HG03378 (cell line): ENCODE measurements around the gene TBC1D22A.

ENCODE experiments used
- ATAC-seq: cut with Tn5 transposase; IDR thresholded peaks from one replicate; pipeline ENCODE4 v1.9.1; 2021; ENCODE audit warnings: mild to moderate bottlenecking, moderate library complexity; ENCODE audit not compliant: unreplicated experiment

TBC1D22A gene

GRCh38 chr22:46965555-46966494 lies 203.4 kb downstream of the TBC1D22A start:
- no peak for ATAC-seq

GRCh38 chr22:46966495-46966845 lies 204.0 kb downstream of the TBC1D22A start:
- no peak for ATAC-seq

DNA sequence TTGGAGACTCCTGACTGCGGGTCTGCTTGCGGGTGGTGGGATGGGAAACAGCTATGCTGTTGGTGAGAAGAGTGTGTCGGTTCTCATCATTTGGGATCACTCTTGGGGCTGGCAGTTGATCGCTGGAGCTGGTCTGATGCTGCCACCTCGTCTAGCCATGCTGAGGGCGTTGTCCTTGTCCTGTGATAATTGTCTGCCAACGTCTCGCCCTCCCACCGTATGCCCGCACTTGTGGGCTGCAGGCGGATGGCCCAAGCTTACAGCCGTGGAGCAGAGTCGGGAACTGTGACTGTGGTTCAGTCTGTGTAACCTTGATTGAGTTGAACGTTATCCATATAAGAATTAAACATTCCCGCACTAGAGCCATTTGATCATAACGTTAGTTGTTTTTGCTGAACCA lies 204.4 kb downstream of the TBC1D22A start:
- ATAC-seq = no peak

- no peak for ATAC-seq
Measured at GRCh38 chr22:46967445-46968358, 205.3 kb downstream of the TBC1D22A start.

DNA sequence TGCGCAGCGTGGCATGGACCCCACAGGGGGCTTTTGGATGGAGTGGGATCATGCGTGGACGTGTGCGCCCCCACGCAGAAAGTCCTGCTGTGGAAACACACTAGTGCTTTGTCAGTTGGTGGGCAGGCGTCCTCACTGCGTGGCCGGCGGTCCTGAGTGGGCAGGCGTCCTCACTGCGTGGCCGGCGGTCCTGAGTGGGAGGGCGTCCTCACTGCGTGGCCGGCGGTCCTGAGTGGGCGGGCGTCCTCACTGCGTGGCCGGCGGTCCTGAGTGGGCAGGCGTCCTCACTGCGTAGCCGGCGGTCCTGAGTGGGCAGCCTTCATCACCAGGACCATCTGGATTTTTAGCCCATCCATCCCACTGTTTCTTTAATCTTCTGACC lies 205.9 kb downstream of the TBC1D22A start:
- ATAC-seq = no peak

DNA sequence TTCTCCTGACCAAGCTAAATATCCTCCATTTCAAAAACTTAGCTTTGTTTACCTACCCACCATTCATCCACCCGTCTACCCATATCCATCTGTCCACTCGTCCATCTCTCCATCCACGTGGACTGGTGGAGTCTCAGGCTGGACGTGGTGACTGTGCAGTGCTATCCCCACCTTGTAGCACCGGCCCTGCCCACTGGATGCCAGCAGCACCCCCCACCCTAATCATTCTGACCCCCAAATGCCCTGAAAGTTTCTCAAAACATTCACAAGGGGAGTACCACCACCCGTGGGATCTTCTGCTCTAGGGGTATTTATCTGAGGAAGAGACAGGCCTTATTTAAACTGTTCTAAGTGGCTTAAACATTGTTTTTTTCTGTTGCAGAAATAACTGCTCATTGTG lies 206.4 kb downstream of the TBC1D22A start:
- no peak for ATAC-seq

DNA sequence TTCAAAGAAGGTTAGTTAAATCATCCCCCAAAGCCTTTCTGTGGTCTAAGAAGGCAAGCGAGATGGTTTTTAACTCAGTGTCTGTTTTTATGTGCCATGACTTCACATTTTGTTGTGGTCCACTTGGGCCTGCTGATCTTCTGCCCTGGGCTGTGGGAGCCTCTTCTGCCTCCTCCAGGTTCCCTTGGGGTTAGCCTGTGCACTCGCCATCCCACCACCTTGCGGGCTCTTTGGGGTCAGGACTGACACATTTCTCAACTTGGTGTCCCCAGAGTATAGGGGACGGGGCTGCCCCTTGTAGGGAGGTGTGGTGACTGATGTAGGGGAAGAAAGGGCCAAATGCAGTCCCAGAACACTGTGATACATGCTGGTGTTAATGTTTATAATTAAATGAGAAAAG lies 207.0 kb downstream of the TBC1D22A start:
- peak; percentile 86 for ATAC-seq

DNA sequence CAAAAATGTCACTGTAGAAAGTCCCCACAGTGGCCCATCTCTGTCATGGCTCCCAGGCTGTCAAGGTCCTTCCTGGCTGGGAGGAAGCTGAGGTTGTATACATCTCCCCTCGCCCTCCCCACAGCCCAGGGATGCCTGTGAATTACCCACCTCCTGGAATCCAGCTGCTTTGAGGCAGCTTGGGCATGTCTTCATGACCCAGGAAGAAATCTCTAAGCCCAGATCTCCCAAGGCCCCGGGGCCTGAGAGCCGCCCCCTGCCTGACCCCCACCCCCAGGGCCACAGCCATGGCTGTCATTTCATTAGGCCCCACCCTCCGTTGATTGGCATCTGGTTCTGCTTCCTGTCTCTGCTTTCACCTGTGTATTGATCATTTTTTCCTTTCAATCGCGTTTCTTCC lies 207.5 kb downstream of the TBC1D22A start:
- peak; percentile 14 for ATAC-seq

GRCh38 chr22:46970411-46971098 lies 208.1 kb downstream of the TBC1D22A start:
- no peak for ATAC-seq

GRCh38 chr22:46971099-46971763 lies 208.8 kb downstream of the TBC1D22A start:
- no peak for ATAC-seq

GRCh38 chr22:46971764-46972125 lies 209.3 kb downstream of the TBC1D22A start:
- no peak for ATAC-seq

- ATAC-seq = no peak
Measured at GRCh38 chr22:46972256-46972655, 209.8 kb downstream of the TBC1D22A start.

- ATAC-seq = no peak
Measured at GRCh38 chr22:46972901-46973831, 210.7 kb downstream of the TBC1D22A start.

DNA sequence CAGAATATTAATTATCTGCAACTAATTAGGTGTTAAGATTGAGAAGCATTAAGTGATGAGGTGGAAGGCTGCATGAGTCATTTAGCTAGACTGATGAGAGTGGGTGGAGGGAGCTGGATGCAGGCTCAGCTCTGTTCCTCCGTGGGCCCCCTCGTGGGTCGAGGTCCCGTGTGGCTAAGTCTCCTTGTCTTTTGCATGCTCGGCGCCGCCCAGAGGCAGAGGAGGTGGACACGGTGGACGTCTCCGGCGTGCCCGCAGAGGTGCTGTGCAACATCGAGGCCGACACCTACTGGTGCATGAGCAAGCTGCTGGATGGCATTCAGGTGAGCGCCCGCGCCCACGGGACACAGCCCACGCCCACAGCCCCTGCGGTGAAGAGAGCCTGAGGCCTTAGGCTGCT lies 211.6 kb downstream of the TBC1D22A start:
- ATAC-seq = no peak

DNA sequence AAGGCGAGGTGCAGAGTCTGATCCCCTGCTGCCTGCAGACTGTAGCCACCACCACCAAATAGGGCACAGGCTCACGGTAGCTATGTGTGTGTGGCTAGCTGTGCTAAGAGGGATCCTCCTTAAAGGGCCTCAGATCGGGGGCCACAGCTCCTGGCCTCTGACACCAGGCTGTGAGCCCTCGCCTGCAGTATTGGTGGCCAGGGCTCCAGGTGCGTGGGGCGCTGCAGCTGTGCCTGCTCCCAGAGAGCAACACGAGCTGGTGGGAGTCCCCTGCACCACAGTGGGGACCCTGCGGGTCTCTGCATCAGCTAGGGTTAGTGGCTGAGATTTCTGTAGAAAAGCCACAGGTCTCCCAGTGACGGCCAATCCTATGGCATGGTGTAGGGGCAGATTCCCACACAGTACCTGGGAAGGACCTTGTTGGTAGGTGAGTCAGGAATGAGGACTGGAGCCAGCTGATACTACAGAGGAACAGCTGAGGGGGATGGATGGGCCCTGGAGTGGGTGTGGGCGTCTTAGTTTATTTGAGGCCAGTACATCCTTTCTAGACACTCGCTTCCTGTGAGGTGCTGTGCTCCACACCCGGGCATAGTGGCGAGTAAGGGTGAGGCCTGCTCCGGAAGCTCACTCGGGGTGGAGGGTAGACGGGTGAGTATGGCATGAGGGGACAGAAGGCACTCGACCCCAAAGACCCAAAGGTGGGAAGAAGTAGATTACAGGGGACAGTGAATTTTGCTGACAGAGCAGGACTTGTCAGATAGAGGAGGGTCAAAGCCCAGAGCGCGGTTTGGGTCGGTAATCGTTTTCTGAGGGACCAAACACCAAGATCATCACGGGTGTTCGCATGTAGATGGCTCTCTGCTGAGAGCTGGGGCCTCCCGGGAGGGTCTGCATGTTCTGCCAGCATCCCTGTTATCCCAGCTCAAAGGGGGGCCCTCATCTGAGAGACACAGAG lies 212.5 kb downstream of the TBC1D22A start:
- no peak for ATAC-seq

DNA sequence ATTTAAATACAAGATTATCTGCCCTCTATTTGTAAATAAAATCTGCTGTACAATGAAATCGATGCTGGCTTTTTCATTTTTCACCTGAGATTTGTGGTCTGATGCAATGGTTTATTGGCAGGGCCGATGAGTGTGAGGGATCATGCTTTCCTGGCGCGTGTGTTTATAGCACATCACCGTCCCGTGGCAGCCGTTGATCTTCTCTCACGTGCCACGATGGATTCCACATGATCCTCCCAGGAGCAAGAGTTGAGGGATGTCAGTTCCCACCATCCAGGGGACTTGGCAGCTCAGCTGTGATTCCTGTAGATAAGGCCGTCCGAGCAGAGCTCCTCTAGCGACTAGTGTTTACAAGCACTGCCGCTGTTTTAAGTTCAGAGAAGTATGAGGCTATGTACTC lies 213.7 kb downstream of the TBC1D22A start:
- ATAC-seq = no peak

DNA sequence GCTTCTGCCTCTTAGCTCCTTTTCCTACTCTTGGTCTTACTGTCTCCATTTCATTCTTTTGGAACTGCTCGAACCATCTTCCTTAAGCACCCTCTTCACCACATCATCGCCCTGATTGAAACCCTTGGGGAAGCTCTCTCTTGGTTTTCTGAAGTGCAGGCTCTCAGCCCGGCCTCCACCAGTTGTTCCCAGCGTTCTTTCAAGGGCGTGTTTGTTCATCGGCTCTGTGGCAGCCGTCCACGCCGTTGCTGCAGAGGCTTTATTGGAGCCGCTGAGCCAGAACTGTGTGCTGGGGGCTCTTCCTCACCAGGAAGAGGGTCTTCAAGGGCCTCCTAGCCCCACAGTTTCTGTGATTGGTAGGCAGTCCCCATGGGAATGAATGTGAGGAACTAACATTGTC lies 214.1 kb downstream of the TBC1D22A start:
- ATAC-seq = no peak

- no peak for ATAC-seq
Measured at GRCh38 chr22:46977656-46978343, 215.3 kb downstream of the TBC1D22A start.
